Upper lobe of right lung (tissue), 1 donor: Measurements from ENCODE around the gene ANHX. TPM values are rescaled to one million over a fixed set of nuclear protein-coding genes. Genes with fewer than 3 reads are reported as not detected.
"Not testable (repeated sequence)": the region's sequence is repeated elsewhere in the genome, so short reads cannot be mapped to it uniquely, and the experiment has no call there.

Experiments
- ATAC-seq: fragments of 200-7000 bp; cut with Tn5 transposase; one replicate; pipeline ENCODE4 v1.9.1; 2020; ENCODE audit warnings: mild to moderate bottlenecking, moderate library complexity
- DNase-seq: peaks from one replicate; pipeline ENCODE4 v3.0.0-alpha.2; 2020
- H3K27ac ChIP-seq: fragments of 200-600 bp; one replicate; pipeline ENCODE4 v1.8.0; 2022
- H3K27me3 ChIP-seq: fragments of 200-600 bp; one replicate; pipeline ENCODE4 v1.8.0; 2022; ENCODE audit warnings: mild to moderate bottlenecking
- H3K36me3 ChIP-seq: fragments of 200-600 bp; one replicate; pipeline ENCODE4 v1.8.0; 2022
- H3K4me1 ChIP-seq: fragments of 200-600 bp; one replicate; pipeline ENCODE4 v1.8.0; 2022
- H3K4me3 ChIP-seq: fragments of 200-600 bp; one replicate; pipeline ENCODE4 v1.8.0; 2022; ENCODE audit warnings: mild to moderate bottlenecking
- H3K9me3 ChIP-seq: fragments of 200-600 bp; one replicate; pipeline ENCODE4 v1.8.0; 2022
- CTCF ChIP-seq: fragments of 200-600 bp; IDR thresholded peaks from one replicate; pipeline ENCODE4 v1.8.0; 2022; ENCODE audit warnings: antibody characterized with exemption
- intact Hi-C: fragments of 100-400 bp; cut with DNase I; formaldehyde crosslinking; loops from one replicate; pipeline ENCODE4 v1.11.0; 2022
- long read RNA-seq: library from polyadenylated mRNA; unstranded; transcript quantifications from one replicate; pipeline ENCODE4 v2.0.0, GENCODE V29; 2021
- total RNA-seq: library from RNA; stranded (reverse); fragmentation: NEBNext Ultra II Directional; extraction: Animal tissue kit (Norgen Biotek cat#: 25700); gene quantifications from one replicate; pipeline ENCODE4 v1.2.1, GENCODE V29; 2021
- donor health status: DM: no; HTN: yes; CAD: no; lungs with severe emphysema.

The ANHX gene
- not detected for total RNA-seq
- long read RNA-seq, result 0 reads

- no peak within 1 kb of the TSS for H3K27ac ChIP-seq
- DNase-seq (no peak), ATAC-seq (no peak)
- H3K36me3 ChIP-seq, result no peaks in the 10 kb centered on the region
- H3K27me3 ChIP-seq, result no peaks in the 10 kb centered on the region
- no peak within 1 kb of the TSS for H3K4me3 ChIP-seq
- no peaks in the 10 kb centered on the region for H3K9me3 ChIP-seq
- no peak for TF ChIP-seq CTCF
- no peaks in the 10 kb centered on the region for H3K4me1 ChIP-seq
- intact Hi-C loops, result no loop called here
Measured at GRCh38 chr12:133235401-133236112, at the start of gene ANHX. ANHX (minus strand) TSS chr12:133235877; CDS start chr12:133234356, 1,521 bp downstream.

- DNase-seq, ATAC-seq, H3K27me3 ChIP-seq, intact Hi-C loops, H3K36me3 ChIP-seq, H3K4me1 ChIP-seq, H3K4me3 ChIP-seq, H3K27ac ChIP-seq, H3K9me3 ChIP-seq: not testable (repeated sequence)
Measured at GRCh38 chr12:133264668-133265067, 29.0 kb upstream of the ANHX start.

- no peak for TF ChIP-seq CTCF
- Histone ChIP-seq H3K36me3 (no peaks in the 10 kb centered on the region), H3K9me3 (no peaks in the 10 kb centered on the region), H3K4me3 (no peak overlapping the region), H3K4me1 (no peaks in the 10 kb centered on the region), H3K27me3 (no peaks in the 10 kb centered on the region), H3K27ac (no peak overlapping the region)
- intact Hi-C loops, result no loop called here
- no peak for DNase-seq
- no peak for ATAC-seq
Measured at GRCh38 chr12:133264173-133264572, 28.5 kb upstream of the ANHX start.

GRCh38 chr12:133256321-133256720 is 20.6 kb upstream of the ANHX start:
- no peak for TF ChIP-seq CTCF
- no peak for DNase-seq
- intact Hi-C loops, result no loop called here

GRCh38 chr12:133255833-133256232 is 20.2 kb upstream of the ANHX start:
- H3K27ac ChIP-seq, intact Hi-C loops, H3K9me3 ChIP-seq, ATAC-seq, H3K36me3 ChIP-seq, DNase-seq, H3K4me3 ChIP-seq, H3K4me1 ChIP-seq, H3K27me3 ChIP-seq: not testable (repeated sequence)

More at GRCh38 chr12:133256321-133256720, 20.6 kb upstream of the ANHX start:
- Histone ChIP-seq H3K27ac (no peak overlapping the region), H3K27me3 (no peaks in the 10 kb centered on the region), H3K4me1 (no peaks in the 10 kb centered on the region), H3K4me3 (no peak overlapping the region), H3K9me3 (no peaks in the 10 kb centered on the region), H3K36me3 (no peaks in the 10 kb centered on the region)
- ATAC-seq, result no peak

- Histone ChIP-seq H3K36me3 (no peaks in the 10 kb centered on the region), H3K9me3 (no peaks in the 10 kb centered on the region), H3K4me1 (no peaks in the 10 kb centered on the region), H3K27ac (no peak overlapping the region), H3K27me3 (no peaks in the 10 kb centered on the region), H3K4me3 (no peak overlapping the region)
- no peak for ATAC-seq
- no peak for DNase-seq
- intact Hi-C loops, result no loop called here
- TF ChIP-seq CTCF, result no peak
Measured at GRCh38 chr12:133251732-133252131, 16.1 kb upstream of the ANHX start.

- no peaks in the 10 kb centered on the region for H3K9me3 ChIP-seq
- H3K4me3 ChIP-seq, result no peak overlapping the region
- ATAC-seq (no peak), DNase-seq (no peak)
- intact Hi-C loops, result no loop called here
- no peaks in the 10 kb centered on the region for H3K36me3 ChIP-seq
- H3K27me3 ChIP-seq, result no peaks in the 10 kb centered on the region
- H3K27ac ChIP-seq, result no peak overlapping the region
- H3K4me1 ChIP-seq, result no peaks in the 10 kb centered on the region
- no peak for TF ChIP-seq CTCF
Measured at GRCh38 chr12:133236556-133236955, 879 bp upstream of the ANHX start.
